IPS-20b (cell line): ENCODE measurements around the gene STYX.
"Not testable (repeated sequence)": the region's sequence is repeated elsewhere in the genome, so short reads cannot be mapped to it uniquely, and the experiment has no call there.

Experiments used
- H3K27ac ChIP-seq: one replicate; pipeline ENCODE4 v1.5.1; 2013; ENCODE audit warnings: low read length
- H3K27me3 ChIP-seq: 2 replicates; pipeline ENCODE4 v1.6.1; 2013; ENCODE audit warnings: mild to moderate bottlenecking, low read length, inconsistent platforms; ENCODE audit not compliant: insufficient read depth
- H3K36me3 ChIP-seq: 2 replicates; pipeline ENCODE4 v1.6.1; 2013; ENCODE audit warnings: low read depth, mild to moderate bottlenecking, inconsistent platforms, low read length, moderate library complexity; ENCODE audit not compliant: insufficient read depth
- H3K4me1 ChIP-seq: 2 replicates; pipeline ENCODE4 v1.6.1; 2013; ENCODE audit warnings: mild to moderate bottlenecking, control low read depth, inconsistent platforms, low read length, moderate library complexity; ENCODE audit not compliant: insufficient read depth
- H3K4me3 ChIP-seq: 2 replicates; pipeline ENCODE4 v1.5.1; 2013; ENCODE audit warnings: mild to moderate bottlenecking, low read length, inconsistent platforms
- H3K9ac ChIP-seq: 2 replicates; pipeline ENCODE4 v1.6.1; 2013; ENCODE audit warnings: low read depth, mild to moderate bottlenecking, inconsistent platforms, low read length, moderate library complexity
- H3K9me3 ChIP-seq: 2 replicates; pipeline ENCODE4 v1.6.1; 2013; ENCODE audit warnings: mild to moderate bottlenecking, low read depth, low read length, inconsistent platforms; ENCODE audit not compliant: insufficient read depth

The STYX gene

DNA sequence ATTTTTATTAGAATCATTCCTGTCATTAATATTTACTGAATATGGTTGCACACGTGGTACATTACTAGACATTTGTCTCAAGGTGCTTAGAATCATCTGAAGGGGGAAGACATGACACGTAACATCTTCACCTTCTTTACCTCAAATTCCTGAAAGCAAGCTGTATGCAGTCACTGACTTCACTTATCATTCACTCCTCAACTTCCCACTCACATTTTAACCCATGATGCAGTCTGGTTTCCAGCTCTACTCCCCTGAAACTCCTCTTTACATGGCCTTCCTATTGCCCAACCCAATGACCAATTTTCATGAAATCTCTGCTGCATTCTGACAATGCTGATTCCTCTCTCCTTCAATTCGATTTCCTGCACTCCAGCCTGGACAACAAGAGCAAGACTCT, 28.7 kb upstream of the STYX start:
- no peaks in the 10 kb centered on the region; the same call in 1 of the 2 replicates for H3K4me1 ChIP-seq

DNA sequence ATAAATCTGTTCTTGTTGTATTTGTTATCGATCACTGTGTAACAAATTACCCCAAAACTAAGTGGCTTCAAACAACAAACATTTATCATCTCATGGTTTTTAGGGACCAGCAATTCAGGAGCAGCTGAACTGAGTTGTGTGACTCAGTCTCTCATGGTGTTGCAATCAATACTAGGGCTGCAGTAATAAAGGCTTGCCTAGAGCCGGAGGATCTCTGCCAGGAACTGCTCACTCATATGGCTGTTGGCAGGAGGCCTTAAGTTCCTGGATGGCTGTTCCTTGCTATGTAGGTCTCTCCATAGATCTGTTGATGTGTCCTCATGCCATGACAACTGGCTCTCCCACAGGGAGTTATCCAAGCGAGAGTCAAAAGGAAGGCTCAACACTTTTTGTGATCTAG, 26.7 kb upstream of the STYX start:
- H3K27ac ChIP-seq: no peak overlapping the region
- H3K27me3 ChIP-seq: no peaks in the 10 kb centered on the region
- no peaks in the 10 kb centered on the region for H3K9me3 ChIP-seq
- H3K4me1 ChIP-seq: peaks cover 3% of the 10 kb centered on the region; the same call in 1 of the 2 replicates
- no peak overlapping the region for H3K9ac ChIP-seq
- no peaks in the 10 kb centered on the region for H3K36me3 ChIP-seq
- H3K4me3 ChIP-seq: no peak overlapping the region

More for the DNA sequence above, 28.7 kb upstream of the STYX start:
- Histone ChIP-seq H3K27me3 (peaks cover 7% of the 10 kb centered on the region; the same call in 1 of the 2 replicates), H3K4me3 (no peak overlapping the region), H3K36me3 (no peaks in the 10 kb centered on the region), H3K9me3 (no peaks in the 10 kb centered on the region), H3K9ac (no peak overlapping the region), H3K27ac (no peak overlapping the region)

DNA sequence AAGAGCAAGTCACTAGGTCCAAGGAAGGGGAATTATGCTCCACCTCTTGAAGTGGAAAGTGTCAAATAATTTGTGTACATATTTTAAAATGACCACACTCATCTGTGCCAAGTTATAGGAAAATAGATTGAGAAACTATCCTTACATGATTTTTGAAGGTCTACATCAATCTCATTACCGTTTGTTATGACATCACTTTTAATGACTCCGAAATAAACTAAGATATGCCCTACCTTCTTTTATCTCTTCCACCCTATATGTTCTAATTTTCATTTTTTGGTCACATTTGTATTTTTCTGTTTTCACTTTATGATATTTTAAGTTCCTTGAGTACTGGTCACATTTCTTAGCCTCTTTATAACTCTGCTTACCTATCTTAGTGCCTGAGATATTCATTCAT, 26.3 kb upstream of the STYX start:
- H3K9ac ChIP-seq: no peak overlapping the region
- H3K36me3 ChIP-seq: peaks cover 4% of the 10 kb centered on the region
- no peak overlapping the region for H3K27ac ChIP-seq
- H3K4me1 ChIP-seq: peaks cover 8% of the 10 kb centered on the region; the same call in 1 of the 2 replicates
- H3K27me3 ChIP-seq: no peaks in the 10 kb centered on the region
- H3K4me3 ChIP-seq: no peak overlapping the region
- H3K9me3 ChIP-seq: no peaks in the 10 kb centered on the region

DNA sequence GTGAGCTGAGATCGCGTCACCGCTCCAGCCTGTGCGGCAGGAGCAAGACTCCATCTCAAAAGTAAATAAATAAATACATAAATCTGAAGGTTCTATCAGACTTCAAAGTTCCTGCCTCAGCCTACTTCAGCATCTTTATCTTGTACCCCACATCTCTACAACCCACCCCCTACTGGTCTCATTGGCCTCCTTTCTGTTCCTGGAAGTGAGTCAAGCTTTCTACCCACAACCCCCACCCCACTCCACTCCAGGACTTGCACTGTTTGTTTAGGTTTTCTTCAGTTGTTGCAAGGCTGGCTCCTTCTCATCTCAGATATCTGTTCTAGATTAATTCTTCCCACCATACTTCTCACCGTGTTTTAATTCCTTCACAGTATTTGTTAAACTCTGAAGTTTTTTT, 23.7 kb upstream of the STYX start:
- Histone ChIP-seq H3K36me3 (peaks cover 30% of the 10 kb centered on the region), H3K9me3 (no peaks in the 10 kb centered on the region), H3K27ac (peak overlapping the region; percentile 77), H3K4me3 (peak overlapping the region; percentile 95), H3K9ac (peak overlapping the region; percentile 96; the same call in 1 of the 2 replicates), H3K4me1 (peaks cover 9% of the 10 kb centered on the region; the same call in 1 of the 2 replicates), H3K27me3 (no peaks in the 10 kb centered on the region)

DNA sequence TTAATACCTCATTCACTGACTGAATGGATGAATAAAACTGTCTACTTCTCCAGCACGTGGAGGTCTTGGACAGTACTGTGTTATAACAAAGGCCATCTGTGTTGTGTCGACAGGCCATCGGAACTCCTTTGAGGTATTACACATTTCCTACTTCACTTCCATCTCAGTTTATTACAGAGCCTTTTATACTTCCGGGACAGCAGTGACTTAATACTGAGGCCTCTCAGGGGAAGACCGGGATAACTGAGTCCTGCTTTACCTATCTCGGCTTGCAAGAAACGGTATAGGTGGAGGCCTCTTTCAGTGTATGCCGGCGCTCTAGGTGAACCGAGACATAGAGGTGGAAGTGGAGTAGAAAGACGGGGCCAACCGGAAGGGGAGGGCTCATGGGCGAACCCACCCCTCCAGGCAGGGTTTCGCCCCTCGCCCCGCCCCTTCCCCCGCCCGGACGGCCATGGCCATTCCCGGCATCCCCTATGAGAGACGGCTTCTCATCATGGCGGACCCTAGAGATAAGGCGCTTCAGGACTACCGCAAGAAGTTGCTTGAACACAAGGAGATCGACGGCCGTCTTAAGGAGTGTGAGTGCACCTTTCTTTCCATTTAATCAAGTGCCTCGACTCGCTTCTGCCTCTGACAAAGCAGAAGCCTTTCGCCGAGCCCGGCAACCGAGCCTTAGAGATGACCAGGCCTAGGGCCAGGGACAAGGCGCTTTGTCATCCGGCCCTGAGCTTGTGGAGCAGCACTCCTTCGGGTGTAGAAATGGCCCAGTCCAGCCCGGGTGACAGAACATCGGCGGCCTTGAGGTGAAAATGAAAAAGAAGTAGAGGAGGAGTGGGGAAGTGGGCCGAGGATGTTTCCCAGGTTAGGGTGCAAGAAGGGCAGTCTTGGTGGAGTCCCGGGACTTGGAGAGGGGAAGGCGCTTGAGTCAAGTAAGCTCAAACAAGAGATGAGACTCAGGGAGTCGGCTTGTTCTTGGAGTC, 23.0 kb upstream of the STYX start, which contains the start of gene PSMC6:
Gene PSMC6, plus strand, starts transcription at position 477 of the 983 bp plus-strand sequence. Its CDS starts 20 bp downstream, at position 497.
- H3K4me3 ChIP-seq: peak within 1 kb of the TSS; percentile 95
- H3K9ac ChIP-seq: peak within 1 kb of the TSS; percentile 96
- no peaks in the 10 kb centered on the region for H3K27me3 ChIP-seq
- no peaks in the 10 kb centered on the region for H3K9me3 ChIP-seq
- H3K4me1 ChIP-seq: peaks cover 9% of the 10 kb centered on the region; the same call in 1 of the 2 replicates
- H3K36me3 ChIP-seq: peaks cover 38% of the 10 kb centered on the region
- H3K27ac ChIP-seq: peak within 1 kb of the TSS; percentile 77

DNA sequence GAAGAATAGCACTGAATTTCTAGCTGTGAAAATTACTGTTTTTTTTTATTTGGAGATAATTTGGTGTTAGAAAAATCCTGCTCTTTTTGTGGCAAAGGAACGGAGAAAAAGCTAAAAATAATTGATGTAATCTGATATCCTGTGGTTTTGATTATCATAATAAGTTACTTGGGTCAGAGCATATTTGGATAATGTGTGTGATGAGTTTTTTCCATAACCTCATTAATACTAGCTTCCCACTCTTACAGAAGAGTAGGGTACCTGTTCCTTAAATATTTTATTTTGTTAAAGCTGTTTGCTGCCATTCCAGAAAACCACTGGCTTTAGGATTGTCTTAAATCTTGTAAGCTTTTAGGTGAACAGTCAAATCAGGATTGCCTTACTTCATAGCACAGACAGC, 18.3 kb upstream of the STYX start:
- no peak overlapping the region for H3K27ac ChIP-seq
- no peak overlapping the region for H3K9ac ChIP-seq
- H3K36me3 ChIP-seq: peaks cover 83% of the 10 kb centered on the region
- H3K4me3 ChIP-seq: no peak overlapping the region
- H3K9me3 ChIP-seq: no peaks in the 10 kb centered on the region
- H3K27me3 ChIP-seq: no peaks in the 10 kb centered on the region
- H3K4me1 ChIP-seq: peaks cover 7% of the 10 kb centered on the region; the same call in 1 of the 2 replicates

DNA sequence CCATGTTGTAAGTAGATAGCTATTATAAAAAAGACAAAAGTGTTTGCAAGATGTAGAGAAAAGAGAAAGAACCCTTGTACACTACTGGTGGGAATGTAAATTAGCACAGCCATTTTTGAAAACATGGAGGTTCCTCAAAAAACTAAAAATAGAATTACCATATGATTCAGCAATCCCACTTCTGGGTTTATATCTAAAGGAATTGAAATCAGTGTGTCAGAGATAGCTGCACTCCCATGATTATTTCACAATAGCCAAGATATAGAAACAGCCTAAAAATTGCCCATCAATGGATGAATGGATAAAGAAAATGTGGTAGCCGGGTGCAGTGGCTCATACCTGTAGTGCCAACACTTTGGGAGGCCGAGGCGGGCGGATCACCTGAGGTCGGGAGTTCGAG, 13.8 kb upstream of the STYX start:
- no peaks in the 10 kb centered on the region for H3K27me3 ChIP-seq
- no peaks in the 10 kb centered on the region for H3K4me1 ChIP-seq
- H3K9me3 ChIP-seq: no peaks in the 10 kb centered on the region
- no peak overlapping the region for H3K4me3 ChIP-seq
- H3K9ac ChIP-seq: no peak overlapping the region
- peaks cover 98% of the 10 kb centered on the region for H3K36me3 ChIP-seq
- no peak overlapping the region for H3K27ac ChIP-seq

DNA sequence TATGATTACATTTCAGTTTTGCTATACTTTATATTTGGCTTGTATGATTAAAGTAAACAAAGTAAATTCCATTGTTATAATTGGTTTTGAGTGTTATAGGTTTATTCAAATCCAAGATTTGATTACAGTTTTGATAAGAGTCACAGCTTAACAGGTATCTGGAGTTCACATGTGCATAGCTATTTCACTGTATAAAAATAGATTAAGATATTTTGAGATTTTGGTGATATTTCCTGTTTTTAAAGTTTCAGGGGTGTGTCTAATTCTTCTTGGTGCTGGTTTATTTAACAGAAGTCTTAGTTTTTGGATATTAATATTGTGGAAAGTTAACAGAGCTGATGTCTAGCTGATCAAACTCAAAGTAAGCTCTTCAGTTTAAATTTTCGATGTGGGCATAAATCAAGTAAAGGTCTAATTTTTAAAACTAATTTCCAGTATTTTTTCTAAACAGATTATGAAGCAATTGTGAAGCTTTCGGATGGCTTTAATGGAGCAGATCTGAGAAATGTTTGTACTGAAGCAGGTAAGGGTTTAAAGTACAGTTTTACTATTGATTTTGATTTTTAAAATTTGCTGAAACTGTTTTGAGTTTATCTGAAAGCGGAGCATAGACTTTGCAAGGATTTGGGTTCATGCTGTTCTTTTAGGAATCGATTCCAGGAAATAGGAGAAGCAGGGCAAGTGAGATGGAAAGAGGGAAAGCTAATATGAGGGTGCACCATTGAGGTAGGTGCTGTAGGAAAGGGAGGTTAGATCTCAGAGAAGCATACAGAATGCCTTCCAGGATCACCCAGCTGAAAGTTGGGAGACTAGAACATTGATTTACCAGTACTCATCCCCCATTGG, 6.2 kb upstream of the STYX start:
- H3K4me1 ChIP-seq: no peaks in the 10 kb centered on the region
- H3K27me3 ChIP-seq: no peaks in the 10 kb centered on the region
- H3K9me3 ChIP-seq: no peaks in the 10 kb centered on the region
- H3K9ac ChIP-seq: no peak overlapping the region
- no peak overlapping the region for H3K4me3 ChIP-seq
- no peak overlapping the region for H3K27ac ChIP-seq
- H3K36me3 ChIP-seq: peaks cover 95% of the 10 kb centered on the region

DNA sequence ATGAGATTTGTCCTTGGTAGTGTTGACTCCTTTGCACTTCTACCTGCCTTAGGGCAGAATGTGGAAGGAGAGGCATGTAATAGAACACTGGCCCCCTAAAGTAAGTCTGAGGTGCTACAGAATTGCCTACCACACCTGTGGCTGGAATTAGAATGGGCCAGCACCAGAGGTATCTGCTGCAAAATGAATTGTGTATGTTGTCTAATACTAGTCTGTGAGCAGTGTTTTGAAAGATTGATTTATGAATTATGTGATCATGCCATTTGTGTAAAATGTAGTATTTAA, 5.7 kb upstream of the STYX start:
- no peaks in the 10 kb centered on the region for H3K9me3 ChIP-seq
- H3K36me3 ChIP-seq: peaks cover 91% of the 10 kb centered on the region
- no peaks in the 10 kb centered on the region for H3K4me1 ChIP-seq
- H3K9ac ChIP-seq: no peak overlapping the region
- H3K27me3 ChIP-seq: no peaks in the 10 kb centered on the region
- H3K4me3 ChIP-seq: no peak overlapping the region
- no peak overlapping the region for H3K27ac ChIP-seq

DNA sequence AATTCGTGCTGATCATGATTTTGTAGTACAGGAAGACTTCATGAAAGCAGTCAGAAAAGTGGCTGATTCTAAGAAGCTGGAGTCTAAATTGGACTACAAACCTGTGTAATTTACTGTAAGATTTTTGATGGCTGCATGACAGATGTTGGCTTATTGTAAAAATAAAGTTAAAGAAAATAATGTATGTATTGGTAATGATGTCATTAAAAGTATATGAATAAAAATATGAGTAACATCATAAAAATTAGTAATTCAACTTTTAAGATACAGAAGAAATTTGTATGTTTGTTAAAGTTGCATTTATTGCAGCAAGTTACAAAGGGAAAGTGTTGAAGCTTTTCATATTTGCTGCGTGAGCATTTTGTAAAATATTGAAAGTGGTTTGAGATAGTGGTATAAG, 2.5 kb upstream of the STYX start:
- H3K4me3 ChIP-seq: not testable (repeated sequence)
- peaks cover 59% of the 10 kb centered on the region for H3K36me3 ChIP-seq

DNA sequence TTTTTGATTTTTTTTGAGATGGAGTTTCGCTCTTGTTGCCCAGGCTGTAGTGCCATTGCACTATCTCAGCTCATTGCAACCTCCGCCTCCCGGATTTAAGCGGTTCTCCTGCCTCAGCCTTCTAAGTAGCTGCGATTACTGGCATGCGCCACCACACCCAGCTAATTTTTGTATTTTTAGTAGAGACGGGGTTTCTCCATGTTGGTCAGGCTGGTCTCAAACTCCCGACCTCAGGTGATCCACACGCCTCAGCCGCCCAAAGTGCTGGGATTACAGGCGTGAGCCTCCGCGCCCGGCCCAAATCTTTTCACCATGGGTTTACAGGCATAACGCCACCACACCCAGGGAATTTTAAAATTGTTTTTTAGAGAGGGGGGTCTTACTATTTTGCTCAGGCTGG, 931 bp upstream of the STYX start:
- H3K27me3 ChIP-seq, H3K4me1 ChIP-seq, H3K9ac ChIP-seq, H3K9me3 ChIP-seq, H3K27ac ChIP-seq: not testable (repeated sequence)
- H3K36me3 ChIP-seq: peaks cover 54% of the 10 kb centered on the region
- H3K4me3 ChIP-seq: peak overlapping the region; percentile 65; the same call in 1 of the 2 replicates

More for the DNA sequence above, 2.5 kb upstream of the STYX start:
- not testable (repeated sequence) for H3K27me3 ChIP-seq, H3K9ac ChIP-seq, H3K9me3 ChIP-seq, H3K4me1 ChIP-seq, H3K27ac ChIP-seq
